Liver (tissue), 9 donors: Measurements from ENCODE around the gene WNK2. TPM values are rescaled to one million over a fixed set of nuclear protein-coding genes. Genes with fewer than 3 reads are reported as not detected.

Source experiments
- DNase-seq: peaks from one replicate; pipeline ENCODE4 v3.0.0-alpha.2; 2017; ENCODE audit warnings: low spot score
- H3K27ac ChIP-seq, 2 donors: one replicate each; pipeline ENCODE4 v1.7.0; 2013; ENCODE audit warnings: inconsistent platforms in 2 of 2, low read length in 2 of 2, control low read depth in 1 of 2, low read depth in 1 of 2, mild to moderate bottlenecking in 1 of 2
- H3K27me3 ChIP-seq, 4 donors: one replicate each; pipeline versions ENCODE4 v1.6.1 to v1.7.0; 2013; ENCODE audit warnings: low read length in 3 of 4, inconsistent platforms in 1 of 4, mild to moderate bottlenecking in 1 of 4, moderate library complexity in 1 of 4; ENCODE audit not compliant: control insufficient read depth in 4 of 4, insufficient read depth in 4 of 4
- H3K36me3 ChIP-seq, 4 donors: one replicate each; pipeline versions ENCODE4 v1.6.1 to v1.7.0; 2013; ENCODE audit warnings: low read length in 3 of 4, mild to moderate bottlenecking in 3 of 4, low read depth in 1 of 4, moderate library complexity in 1 of 4; ENCODE audit not compliant: control insufficient read depth in 4 of 4, insufficient read depth in 3 of 4
- H3K4me1 ChIP-seq, 4 donors: one replicate each; pipeline versions ENCODE4 v1.6.1 to v1.7.0; 2013; ENCODE audit warnings: low read length in 3 of 4, mild to moderate bottlenecking in 3 of 4, moderate library complexity in 1 of 4; ENCODE audit not compliant: control insufficient read depth in 4 of 4, insufficient read depth in 4 of 4
- H3K4me3 ChIP-seq, 3 donors: one replicate each; pipeline versions ENCODE4 v1.6.1 to v1.7.0; 2013; ENCODE audit warnings: low read length in 3 of 3, control low read depth in 1 of 3, low read depth in 1 of 3, mild to moderate bottlenecking in 1 of 3
- H3K9ac ChIP-seq, 2 donors: one replicate each; pipeline ENCODE4 v1.7.0; 2013; ENCODE audit warnings: low read length in 2 of 2, mild to moderate bottlenecking in 2 of 2, moderate library complexity in 2 of 2, control low read depth in 1 of 2, low read depth in 1 of 2
- H3K9me3 ChIP-seq, 4 donors: one replicate each; pipeline versions ENCODE4 v1.6.1 to v1.7.0; 2013; ENCODE audit warnings: low read length in 3 of 4; ENCODE audit not compliant: control insufficient read depth in 4 of 4
- ATF3 ChIP-seq: IDR thresholded peaks from 2 replicates; pipeline ENCODE4 v1.6.1; 2016; ENCODE audit warnings: antibody characterized with exemption
- CTCF ChIP-seq: fragments of 150-350 bp; IDR thresholded peaks from 2 replicates; pipeline ENCODE4 v1.5.1; 2017; ENCODE audit warnings: improper control_type of control experiment, low read depth, low read length; ENCODE audit not compliant: missing input control
- EGR1 ChIP-seq, 2 donors: IDR thresholded peaks; 2 replicates each; pipeline ENCODE4 v1.6.1; 2016 to 2018; ENCODE audit warnings: antibody characterized with exemption in 2 of 2, low read depth in 2 of 2
- FOXA2 ChIP-seq: IDR thresholded peaks from 2 replicates; pipeline ENCODE4 v1.6.1; 2016; ENCODE audit warnings: antibody characterized with exemption
- GABPA ChIP-seq, 2 donors: IDR thresholded peaks in 1 of 2; conservative IDR thresholded peaks in 1 of 2; 2 replicates each; pipeline ENCODE4 v1.6.1; 2016; ENCODE audit warnings: antibody characterized with exemption in 2 of 2, mild to moderate bottlenecking in 1 of 2, moderate library complexity in 1 of 2
- HNF4G ChIP-seq: IDR thresholded peaks from 2 replicates; pipeline ENCODE4 v1.6.1; 2016; ENCODE audit warnings: antibody characterized with exemption
- NR2F2 ChIP-seq: IDR thresholded peaks from 2 replicates; pipeline ENCODE4 v1.6.1; 2016; ENCODE audit warnings: antibody characterized with exemption
- RAD21 ChIP-seq, 2 donors: IDR thresholded peaks; 2 replicates each; pipeline ENCODE4 v1.6.1; 2016; ENCODE audit warnings: antibody characterized with exemption in 2 of 2, mild to moderate bottlenecking in 2 of 2
- REST ChIP-seq: IDR thresholded peaks from 2 replicates; pipeline ENCODE4 v1.6.1; 2016; ENCODE audit warnings: antibody characterized with exemption, mild to moderate bottlenecking
- RXRA ChIP-seq, 2 donors: IDR thresholded peaks; 2 replicates each; pipeline ENCODE4 v1.6.1; 2017 to 2018; ENCODE audit warnings: antibody characterized with exemption in 2 of 2, mild to moderate bottlenecking in 1 of 2
- SP1 ChIP-seq: IDR thresholded peaks from 2 replicates; pipeline ENCODE4 v1.6.1; 2018; ENCODE audit warnings: antibody characterized with exemption, mild to moderate bottlenecking
- TAF1 ChIP-seq: conservative IDR thresholded peaks from 2 replicates; pipeline ENCODE4 v1.6.1; 2016; ENCODE audit warnings: antibody characterized with exemption, mild to moderate bottlenecking
- ZBTB33 ChIP-seq: IDR thresholded peaks from 2 replicates; pipeline ENCODE4 v1.6.1; 2016; ENCODE audit warnings: antibody characterized with exemption
- WGBS: extraction: QIAGEN DNeasy Blood & Tissue Kit; methylation state at CpG from one replicate; pipeline ENCODE4 v1.1.7; 2013; 5-methylcytosine and 5-hydroxymethylcytosine counted together
- polyA plus RNA-seq, 2 donors: library from polyadenylated mRNA; stranded (reverse) in 1 of 2; unstranded in 1 of 2; fragments of 200-250 nt in 1 of 2; fragments of >200 nt in 1 of 2; fragmentation: Nextera tagmentation in 1 of 2; extraction: Ambion mirVana in 1 of 2; gene quantifications; one replicate each; pipeline versions ENCODE4 v1.2.1 to v1.2.3, GENCODE V29; 2013 to 2015
- total RNA-seq, 2 donors: library from RNA; depleted of rRNA; stranded (reverse); fragments of >200 nt; gene quantifications; one replicate each; pipeline ENCODE4 v1.2.3, GENCODE V29; 2014
- donor health status: healthy.
- donor health status: healthy.
- donor health status: healthy.
- donor health status: healthy.
- donor health status: healthy.

The WNK2 gene
- total and polyA plus RNA-seq, 4 donors, result 0.65 to 4.4 (median 1.7) TPM

GRCh38 chr9:93319992-93320500 is 136.1 kb downstream of the WNK2 start:
- TF ChIP-seq EGR1 (IDR thresholded peaks at IDR 0.05; ENCODE audit: low read depth in 2 of 2), result no peak
- no peak for TF ChIP-seq FOXA2
- TF ChIP-seq SP1, result no peak
- no peak for TF ChIP-seq RXRA (IDR thresholded peaks at IDR 0.05)
- no peak for TF ChIP-seq NR2F2
- TF ChIP-seq CTCF, result no peak
- no peak for TF ChIP-seq ZBTB33
- no peak for TF ChIP-seq TAF1
- no peak for TF ChIP-seq REST
- TF ChIP-seq GABPA (IDR thresholded peaks at IDR 0.05 in 1 of 2, conservative IDR thresholded peaks at IDR 0.05 in 1 of 2), result no peak
- TF ChIP-seq HNF4G, result no peak
- DNase-seq, result no peak
- no peak overlapping the region for H3K27ac ChIP-seq
- no peaks in the 10 kb centered on the region for H3K4me1 ChIP-seq
- peaks cover 0 to 3% (median 0%) of the 10 kb centered on the region in 4 donors for H3K27me3 ChIP-seq
- no peaks in the 10 kb centered on the region for H3K9me3 ChIP-seq
- no peak overlapping the region for H3K4me3 ChIP-seq
- no peak overlapping the region for H3K9ac ChIP-seq
- 89% methylated on average over 19 of the region's 19 CpGs for WGBS
- H3K36me3 ChIP-seq, result no peaks in the 10 kb centered on the region

GRCh38 chr9:93320591-93321219 is 136.8 kb downstream of the WNK2 start:
- DNase-seq, result no peak
- Histone ChIP-seq H3K9ac (no peak overlapping the region), H3K9me3 (no peaks in the 10 kb centered on the region), H3K27me3 (peaks cover 0 to 3% (median 0%) of the 10 kb centered on the region in 4 donors), H3K36me3 (no peaks in the 10 kb centered on the region), H3K4me1 (no peaks in the 10 kb centered on the region), H3K27ac (no peak overlapping the region), H3K4me3 (no peak overlapping the region)
- no peak for TF ChIP-seq ATF3
- no peak for TF ChIP-seq SP1
- no peak for TF ChIP-seq FOXA2
- TF ChIP-seq RXRA (IDR thresholded peaks at IDR 0.05), result no peak
- TF ChIP-seq TAF1, result no peak
- TF ChIP-seq RAD21 (IDR thresholded peaks at IDR 0.05), result no peak
- WGBS, result 84% methylated on average over 11 of the region's 11 CpGs
